Spinal cord (tissue), 10 donors: ENCODE results near the gene LVRN. TPM values are rescaled to one million over a fixed set of nuclear protein-coding genes. Genes with fewer than 3 reads are reported as not detected.

ENCODE experiments used
- DNase-seq, 6 donors: peaks; one replicate each; pipeline versions ENCODE4 v3.0.0 to v3.0.0-alpha.2; 2013 to 2015; ENCODE audit warnings: low spot score in 6 of 6, low read depth in 4 of 6
- H3K27ac ChIP-seq: one replicate; pipeline ENCODE4 v1.5.1; 2013; ENCODE audit warnings: low read depth, low read length, control low read depth
- H3K27me3 ChIP-seq: one replicate; pipeline ENCODE4 v1.6.1; 2013; ENCODE audit warnings: low read length; ENCODE audit not compliant: control insufficient read depth, insufficient read depth
- H3K36me3 ChIP-seq: one replicate; pipeline ENCODE4 v1.6.1; 2013; ENCODE audit warnings: low read length; ENCODE audit not compliant: control insufficient read depth, insufficient read depth
- H3K4me1 ChIP-seq: one replicate; pipeline ENCODE4 v1.6.1; 2013; ENCODE audit warnings: low read length; ENCODE audit not compliant: control insufficient read depth, insufficient read depth
- H3K4me3 ChIP-seq: one replicate; pipeline ENCODE4 v1.5.1; 2013; ENCODE audit warnings: low read depth, low read length, control low read depth
- H3K9me3 ChIP-seq: one replicate; pipeline ENCODE4 v1.6.1; 2013; ENCODE audit warnings: low read length; ENCODE audit not compliant: control insufficient read depth, insufficient read depth
- WGBS: methylation state at CpG from one replicate; pipeline ENCODE4 v1.1.5; 2013; ENCODE audit warnings: missing lambda C conversion rate; ENCODE audit not compliant: insufficient coverage; 5-methylcytosine and 5-hydroxymethylcytosine counted together
- polyA plus RNA-seq, 2 donors: library from polyadenylated mRNA; unstranded; fragments of 120-200 nt; gene quantifications; one replicate each; pipeline ENCODE4 v1.2.1, GENCODE V29; 2013; ENCODE audit not compliant: insufficient read length in 2 of 2
- total RNA-seq, 2 donors: library from RNA; depleted of rRNA in 1 of 2; stranded (reverse); fragments of 120-200 nt in 1 of 2; fragments of >200 nt in 1 of 2; gene quantifications; one replicate each; pipeline versions ENCODE4 v1.2.3 to v1.2.4, GENCODE V29; 2013 to 2014
- donor health status: healthy.

Gene LVRN
- total and polyA plus RNA-seq, 4 donors: 0.61 to 1.9 (median 1.2) TPM

DNA sequence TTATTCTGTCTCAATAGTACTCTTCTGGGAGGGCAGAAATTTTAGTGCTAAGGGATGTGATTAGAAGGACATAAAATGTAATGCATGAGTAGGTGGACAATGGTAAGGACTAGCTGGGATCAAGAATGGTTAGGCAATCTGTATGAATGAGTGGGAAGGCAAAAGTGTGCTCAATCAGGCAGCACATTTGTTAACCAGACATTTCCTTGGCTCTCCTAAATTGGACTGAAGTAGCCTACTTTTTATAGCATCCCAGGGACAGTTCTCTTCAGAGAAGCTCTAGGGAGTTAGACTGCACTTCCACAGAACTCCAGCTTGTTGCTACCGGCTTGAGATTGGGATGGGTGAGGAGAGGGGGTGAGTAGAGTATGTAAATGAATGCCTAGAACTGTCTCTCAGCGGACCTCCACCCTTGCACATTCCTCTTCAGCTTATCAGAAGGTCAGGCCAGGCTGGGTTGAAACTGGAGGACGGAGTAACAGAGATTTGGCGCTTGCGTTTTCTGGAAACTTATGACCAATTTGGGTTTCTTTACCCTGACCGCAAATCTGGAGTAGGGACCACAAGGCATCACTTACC is 51.0 kb downstream of the LVRN start:
- DNase-seq: no peak
- no peaks in the 10 kb centered on the region for H3K9me3 ChIP-seq
- WGBS: no CpG with 5 or more reads among the region's 6 CpGs
- H3K4me1 ChIP-seq: no peaks in the 10 kb centered on the region
- no peaks in the 10 kb centered on the region for H3K36me3 ChIP-seq
- no peak overlapping the region for H3K27ac ChIP-seq
- no peaks in the 10 kb centered on the region for H3K27me3 ChIP-seq
- no peak overlapping the region for H3K4me3 ChIP-seq

DNA sequence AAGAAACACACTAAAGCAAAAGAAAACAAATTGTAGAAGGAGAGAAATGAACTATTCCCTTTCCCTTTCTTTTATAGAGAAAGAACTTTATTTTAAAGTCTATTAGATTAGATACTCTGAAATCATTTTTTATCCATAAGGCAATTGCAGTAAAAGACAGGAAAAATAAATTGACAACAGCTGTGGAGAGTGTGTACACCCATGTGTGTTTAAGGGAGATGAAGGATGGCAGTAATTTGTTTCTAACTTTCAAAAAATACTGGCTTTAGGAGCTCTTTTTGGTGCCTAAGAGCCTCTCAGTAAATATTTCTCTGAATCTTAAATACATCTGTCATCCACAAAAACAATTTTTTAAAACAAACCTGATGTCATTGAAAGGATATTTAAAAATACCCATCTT is 51.7 kb downstream of the LVRN start:
- H3K4me1 ChIP-seq: no peaks in the 10 kb centered on the region
- H3K36me3 ChIP-seq: no peaks in the 10 kb centered on the region
- no peaks in the 10 kb centered on the region for H3K9me3 ChIP-seq
- DNase-seq: peak in 1 of 6 donors; percentile 4
- H3K27ac ChIP-seq: no peak overlapping the region
- H3K4me3 ChIP-seq: no peak overlapping the region
- H3K27me3 ChIP-seq: no peaks in the 10 kb centered on the region

DNA sequence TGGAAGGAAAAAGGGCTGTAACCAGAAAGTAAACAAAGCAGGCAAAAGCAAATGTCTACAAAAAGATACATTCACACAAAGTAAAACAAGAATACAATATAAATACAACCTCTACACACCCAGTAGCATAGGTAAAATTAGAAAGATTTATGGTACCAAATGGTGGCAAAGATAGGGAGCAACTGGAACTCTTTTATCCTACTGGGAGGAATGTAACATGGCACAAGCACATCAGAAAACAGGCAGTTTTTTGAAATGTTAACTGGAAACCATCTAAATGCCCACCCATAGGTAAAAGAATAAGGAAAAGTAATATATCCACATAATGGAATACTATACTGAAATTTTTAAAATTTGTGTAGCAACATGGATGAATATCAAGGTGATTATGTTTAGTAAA is 61.3 kb downstream of the LVRN start:
- H3K4me1 ChIP-seq: no peaks in the 10 kb centered on the region
- DNase-seq: no peak
- no peaks in the 10 kb centered on the region for H3K27me3 ChIP-seq
- H3K27ac ChIP-seq: no peak overlapping the region
- peaks cover 2% of the 10 kb centered on the region for H3K9me3 ChIP-seq
- no peaks in the 10 kb centered on the region for H3K36me3 ChIP-seq
- H3K4me3 ChIP-seq: no peak overlapping the region

DNA sequence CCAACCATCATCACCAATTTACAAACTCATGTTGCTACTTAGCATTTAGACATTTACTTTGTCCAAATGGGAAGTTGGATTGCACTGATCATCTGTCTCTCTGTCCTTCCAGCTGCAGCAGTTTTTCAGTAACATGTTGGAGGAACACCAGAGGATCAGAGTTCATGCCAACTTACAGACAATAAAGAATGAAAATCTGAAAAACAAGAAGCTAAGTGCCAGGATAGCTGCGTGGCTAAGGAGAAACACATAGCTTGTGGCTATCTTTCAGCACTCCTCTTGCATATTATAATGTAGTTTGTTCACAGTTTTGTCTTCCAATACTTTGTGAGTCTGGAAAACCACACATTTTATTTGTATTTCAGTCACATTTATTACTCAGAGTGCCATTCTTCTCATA is 63.6 kb downstream of the LVRN start:
- no peak overlapping the region for H3K4me3 ChIP-seq
- no peaks in the 10 kb centered on the region for H3K27me3 ChIP-seq
- peaks cover 2% of the 10 kb centered on the region for H3K9me3 ChIP-seq
- DNase-seq: peak in 1 of 6 donors; percentile 1
- WGBS: no CpG with 5 or more reads among the region's 1 CpG
- H3K36me3 ChIP-seq: no peaks in the 10 kb centered on the region
- no peak overlapping the region for H3K27ac ChIP-seq
- H3K4me1 ChIP-seq: no peaks in the 10 kb centered on the region

DNA sequence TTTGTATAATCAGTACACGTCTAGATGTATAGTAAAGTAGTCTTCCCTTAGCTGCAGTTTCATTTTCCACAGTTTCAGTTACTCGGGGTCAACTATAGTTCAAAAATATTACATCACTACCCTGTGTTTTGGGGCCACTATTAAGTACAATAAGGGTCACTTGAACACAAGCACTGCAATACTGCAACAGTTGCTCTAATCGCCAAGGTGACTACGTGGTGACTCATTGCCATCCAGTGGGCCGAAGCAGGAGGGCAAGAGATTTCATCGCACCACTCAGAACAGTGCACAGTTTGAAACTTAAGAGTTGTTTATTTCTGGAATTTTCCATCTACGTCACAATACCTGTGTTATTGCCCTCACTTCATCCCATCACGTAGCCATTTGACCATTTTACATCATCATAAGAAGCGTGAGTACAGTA is 69.8 kb downstream of the LVRN start, which contains the start of gene ARL14EPL:
Gene ARL14EPL (plus strand): TSS at position 379 of the 424 bp plus-strand sequence. CDS start 18,994 bp downstream, outside the sequence.
- no peaks in the 10 kb centered on the region for H3K36me3 ChIP-seq
- WGBS: 47% methylated on average over 4 of the region's 9 CpGs
- H3K4me1 ChIP-seq: no peaks in the 10 kb centered on the region
- no peak within 1 kb of the TSS for H3K4me3 ChIP-seq
- no peaks in the 10 kb centered on the region for H3K9me3 ChIP-seq
- H3K27ac ChIP-seq: no peak within 1 kb of the TSS
- no peaks in the 10 kb centered on the region for H3K27me3 ChIP-seq
- peak in 1 of 6 donors; percentile 18 for DNase-seq

DNA sequence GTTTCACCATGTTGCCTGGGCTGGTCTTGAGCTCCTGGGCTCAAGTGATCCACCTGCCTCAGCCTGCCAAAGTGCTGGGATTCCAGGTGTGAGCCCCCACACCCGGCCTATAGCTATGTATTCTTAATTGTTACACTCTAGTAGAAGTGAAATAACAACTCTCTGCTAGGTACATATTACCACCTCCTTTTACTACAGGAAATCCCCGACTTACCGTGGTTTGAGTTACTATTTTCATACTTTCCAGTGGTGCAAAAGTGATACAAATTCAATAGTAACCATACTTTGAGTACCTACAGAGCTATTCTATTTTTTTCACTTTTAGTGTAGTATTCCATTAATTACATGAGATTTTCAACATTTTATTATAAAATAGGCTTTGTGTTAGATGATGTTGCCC is 70.7 kb downstream of the LVRN start:
- no peaks in the 10 kb centered on the region for H3K27me3 ChIP-seq
- no peak overlapping the region for H3K4me3 ChIP-seq
- no peaks in the 10 kb centered on the region for H3K36me3 ChIP-seq
- 100% methylated on average over 2 of the region's 3 CpGs for WGBS
- no peaks in the 10 kb centered on the region for H3K4me1 ChIP-seq
- H3K27ac ChIP-seq: no peak overlapping the region
- no peaks in the 10 kb centered on the region for H3K9me3 ChIP-seq
- no peak for DNase-seq

DNA sequence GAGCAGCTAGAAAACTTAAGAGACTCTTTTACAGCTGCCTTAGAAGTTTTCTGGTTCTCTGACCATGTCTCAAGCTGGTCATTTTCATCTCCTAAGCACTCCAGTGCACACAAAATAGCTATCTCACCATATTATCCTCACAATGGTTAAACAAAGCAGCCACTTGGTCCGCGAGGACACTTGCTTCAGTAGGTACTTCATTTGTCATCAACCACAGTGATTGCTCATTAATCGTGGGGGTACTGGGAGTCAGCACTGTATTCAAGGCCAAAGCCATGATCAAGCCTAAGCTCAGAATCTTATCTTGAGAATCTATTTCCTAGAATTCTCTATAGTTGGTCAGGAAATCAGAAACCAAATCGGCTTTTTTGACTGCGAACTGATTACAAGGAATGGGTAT is 72.8 kb downstream of the LVRN start:
- Histone ChIP-seq H3K27me3 (no peaks in the 10 kb centered on the region), H3K27ac (no peak overlapping the region), H3K4me1 (no peaks in the 10 kb centered on the region), H3K4me3 (no peak overlapping the region), H3K36me3 (no peaks in the 10 kb centered on the region), H3K9me3 (no peaks in the 10 kb centered on the region)
- 95% methylated on average over 2 of the region's 5 CpGs for WGBS
- no peak for DNase-seq

DNA sequence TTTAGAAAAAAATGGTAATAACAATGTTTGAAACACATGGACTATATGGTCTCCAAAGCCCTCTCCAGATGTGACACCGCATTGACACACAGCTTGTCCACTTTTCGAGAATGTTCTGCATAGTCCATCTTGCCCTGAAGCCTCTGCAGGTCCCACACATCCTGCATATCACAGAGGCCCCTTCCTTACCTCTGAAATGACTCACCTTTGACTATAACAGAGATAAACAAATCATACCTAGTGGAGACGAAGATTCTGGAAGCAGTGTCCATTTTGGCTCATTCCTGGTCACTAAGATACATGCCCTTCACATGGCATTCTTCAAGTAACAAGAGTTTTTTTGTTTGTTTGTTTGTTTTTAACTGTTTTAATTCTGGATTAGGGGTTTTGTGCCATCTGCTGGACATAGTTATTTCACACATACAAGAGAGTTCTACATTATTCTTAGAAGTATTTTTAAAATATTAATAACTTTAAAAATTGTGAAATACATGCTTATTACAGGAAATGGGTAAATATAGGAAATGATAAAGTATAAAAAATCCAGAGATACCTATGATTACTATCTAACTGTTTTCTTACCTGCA is 75.1 kb downstream of the LVRN start:
- 73% methylated on average over 3 of the region's 3 CpGs for WGBS
- Histone ChIP-seq H3K4me3 (no peak overlapping the region), H3K36me3 (no peaks in the 10 kb centered on the region), H3K4me1 (no peaks in the 10 kb centered on the region), H3K27me3 (no peaks in the 10 kb centered on the region), H3K9me3 (no peaks in the 10 kb centered on the region), H3K27ac (no peak overlapping the region)
- peak in 1 of 6 donors; percentile 51 for DNase-seq

DNA sequence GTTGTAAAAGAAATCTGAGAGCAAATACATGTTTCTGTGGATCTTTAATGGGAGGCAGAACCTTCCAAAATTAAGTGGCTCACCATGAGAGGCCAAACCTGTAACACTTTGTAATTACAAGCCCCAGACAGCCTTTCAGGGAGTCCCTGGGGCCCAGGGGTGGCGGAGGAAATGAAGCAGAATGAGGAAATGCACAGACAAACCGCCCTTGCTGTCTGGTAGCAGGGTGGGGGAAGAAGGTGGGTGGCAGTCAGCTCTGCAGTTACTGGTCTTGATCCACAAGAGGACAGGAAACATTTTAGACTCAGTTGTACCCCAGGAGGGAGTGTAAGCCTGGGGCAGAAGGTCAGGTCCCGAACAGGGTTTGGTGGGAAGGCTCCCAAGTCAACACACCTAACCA is 76.5 kb downstream of the LVRN start:
- Histone ChIP-seq H3K27me3 (no peaks in the 10 kb centered on the region), H3K9me3 (no peaks in the 10 kb centered on the region), H3K4me3 (no peak overlapping the region), H3K4me1 (no peaks in the 10 kb centered on the region), H3K27ac (no peak overlapping the region), H3K36me3 (no peaks in the 10 kb centered on the region)
- WGBS: 90% methylated on average over 2 of the region's 3 CpGs
- no peak for DNase-seq

DNA sequence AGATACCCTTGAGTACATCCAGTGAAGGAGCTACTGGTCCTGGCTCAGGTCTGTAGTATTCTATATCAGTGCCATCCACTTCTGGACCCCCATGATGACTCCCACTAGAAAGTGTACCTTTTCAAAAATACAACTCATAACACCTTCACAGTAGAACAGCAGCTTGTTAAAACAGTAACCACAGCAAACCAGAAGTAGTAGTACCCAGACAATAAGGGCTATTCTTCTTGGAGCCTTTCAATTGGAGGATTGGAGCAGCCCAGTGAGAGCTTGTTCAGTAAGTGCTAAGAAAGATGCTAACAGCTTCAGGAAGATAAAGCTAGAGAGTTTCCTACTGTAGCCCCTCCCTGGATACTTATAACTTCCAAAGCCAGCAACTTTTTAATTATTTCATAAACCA is 80.1 kb downstream of the LVRN start:
- no peaks in the 10 kb centered on the region for H3K27me3 ChIP-seq
- H3K4me1 ChIP-seq: no peaks in the 10 kb centered on the region
- no peak overlapping the region for H3K27ac ChIP-seq
- H3K9me3 ChIP-seq: no peaks in the 10 kb centered on the region
- DNase-seq: no peak
- no peak overlapping the region for H3K4me3 ChIP-seq
- H3K36me3 ChIP-seq: no peaks in the 10 kb centered on the region
